ENCODE results near the gene HPCAL4. TPM values are rescaled to one million over a fixed set of nuclear protein-coding genes. Genes with fewer than 3 reads are reported as not detected.

Gene HPCAL4
- total and polyA plus RNA-seq, 9 of the 15 experiments (the other 6 are each of a cell fraction or from before 2014, with no cell fraction given), result 0.01 to 0.04 (median 0.04) TPM; not detected in 4

DNA sequence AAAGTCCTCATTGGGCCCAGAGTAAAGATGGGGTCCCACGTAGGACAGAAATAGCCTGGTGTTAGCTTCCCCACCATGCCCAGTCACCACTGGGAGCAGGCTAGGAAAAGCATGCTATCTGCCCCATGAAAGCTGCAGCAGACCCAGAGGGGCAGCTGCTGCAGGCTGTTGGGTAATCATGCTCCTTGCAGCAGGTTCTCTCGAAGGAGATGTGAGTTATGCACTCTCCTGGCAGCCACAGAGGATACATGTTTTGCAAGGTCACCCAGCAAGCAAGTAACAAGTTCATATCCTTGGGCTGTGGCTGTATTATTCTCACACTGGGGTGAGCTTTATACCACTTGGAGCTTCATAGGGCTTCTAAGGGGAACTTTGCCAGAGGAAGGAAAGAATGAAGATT lies 42.7 kb downstream of the HPCAL4 start:
- H3K27me3 ChIP-seq (ENCODE audit: control insufficient read depth in 2 of 2, insufficient read depth in 2 of 2, low read length in 2 of 2), result peaks cover 9 to 42% of the 10 kb centered on the region in 2 experiments; a peak in 4 of 5 replicates
- 0% methylated on average over 2 of the region's 2 CpGs for WGBS (ENCODE audit: insufficient coverage, low coverage, missing lambda C conversion rate)
- no peaks in the 10 kb centered on the region for H3K36me3 ChIP-seq (ENCODE audit: control insufficient read depth, insufficient read depth, low read length)
- no peak for DNase-seq (ENCODE audit: extremely low read depth in 1 of 4, low spot score in 3 of 4)
- H3K9me3 ChIP-seq (replicated peaks; ENCODE audit: control insufficient read depth, insufficient read depth, low read depth, low read length), result no peaks in the 10 kb centered on the region
- FAIRE-seq, result no peak
- no peak for ATAC-seq
- ChIA-PET CTCF (ENCODE audit: low intra/inter-chr PET ratio) (no interaction called here), POLR2A (interaction anchor here (0.9 to 2.5 kb wide), 5 partner anchors 10 to 22 kb away, joined by 3 to 12 read pairs (median 5); partner anchors contain the start of gene HEYL)
- no peak overlapping the region for H2AFZ ChIP-seq (ENCODE audit: low read depth, low read length)
- TF ChIP-seq POU5F1 (IDR thresholded peaks at IDR 0.05; ENCODE audit: borderline replicate concordance, low read depth, low read length, partially characterized antibody), result no peak
- TF ChIP-seq DIDO1 (tag; IDR thresholded peaks at IDR 0.05; ENCODE audit: low read depth), result no peak
- peaks cover 5 to 8% of the 10 kb centered on the region in 2 experiments; a peak in 3 of 5 replicates for H3K4me1 ChIP-seq (replicated peaks in 1 of 2; ENCODE audit: control insufficient read depth in 2 of 2, insufficient read depth in 2 of 2, low read length in 2 of 2)
- 0 out of 2 replicates have a peak, but pooled peaks cover 4% of the 10 kb centered on the region for H4K20me1 ChIP-seq (replicated peaks; ENCODE audit: control insufficient read depth, insufficient read depth, low read length)
- H3K9me1 ChIP-seq (ENCODE audit: control insufficient read depth, insufficient read depth, low read length), result no peaks in the 10 kb centered on the region
- no TSS peak for BruUV-seq (replicated peaks)
- no peak overlapping the region for H3K27ac ChIP-seq (ENCODE audit: extremely low read depth, low read depth, low read length)
- intact Hi-C loops (cut with micrococcal nuclease), result no loop called here
- H3K9ac ChIP-seq (ENCODE audit: insufficient read depth in 1 of 2, low read depth in 2 of 2, low read length in 2 of 2), result peak overlapping the region in 1 of 2 experiments; percentile 46; a peak in 1 of 4 replicates
- H3K79me2 ChIP-seq (ENCODE audit: control insufficient read depth, insufficient read depth, low read length), result no peaks in the 10 kb centered on the region
- in situ Hi-C loops (cut with MboI), result no loop called here
- H3K4me2 ChIP-seq (ENCODE audit: insufficient read depth, low read length), result no peak overlapping the region
- H3K4me3 ChIP-seq, result no peak overlapping the region

DNA sequence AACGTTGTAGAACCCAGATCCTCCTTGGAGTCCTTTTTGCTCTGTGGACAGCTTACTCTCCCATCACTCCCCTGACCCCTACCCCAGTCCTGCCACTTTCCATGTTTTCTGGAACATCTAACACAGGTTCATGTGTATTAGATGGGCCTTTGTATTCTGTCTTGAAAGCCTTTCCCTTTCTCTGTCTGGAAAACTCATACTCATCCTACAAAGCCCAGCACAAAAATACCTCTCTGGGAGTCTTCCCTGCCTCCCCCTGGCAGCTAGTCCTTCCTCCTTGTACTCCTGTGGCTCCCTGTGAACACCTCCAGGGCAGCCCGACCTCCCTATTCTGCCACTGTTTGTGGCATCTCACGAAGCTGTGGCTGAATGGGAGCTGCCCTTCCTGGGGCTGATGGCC lies 44.0 kb downstream of the HPCAL4 start:
- no peak for TF ChIP-seq BMI1 (IDR thresholded peaks at IDR 0.05; ENCODE audit: low read length)
- TF ChIP-seq ATF7 (IDR thresholded peaks at IDR 0.05), result no peak
- no peak for TF ChIP-seq ZNF165 (CRISPR knock-in tag; IDR thresholded peaks at IDR 0.05; ENCODE audit: borderline replicate concordance)
- no peak for TF ChIP-seq ZNF41 (CRISPR knock-in tag; conservative IDR thresholded peaks at IDR 0.05)
- TF ChIP-seq ZNF24 (IDR thresholded peaks at IDR 0.05), result no peak
- TF ChIP-seq ADNP (tag; IDR thresholded peaks at IDR 0.05), result no peak
- no peak for TF ChIP-seq STAT5A (IDR thresholded peaks at IDR 0.05; ENCODE audit: borderline replicate concordance, low read length)
- TF ChIP-seq NR3C1 (CRISPR knock-in tag; IDR thresholded peaks at IDR 0.05), result no peak
- TF ChIP-seq MCM2 (IDR thresholded peaks at IDR 0.05; ENCODE audit: low read depth), result no peak
- TF ChIP-seq HNRNPL (IDR thresholded peaks at IDR 0.05; ENCODE audit: low read depth, low read length), result no peak
- no peak for TF ChIP-seq HDAC2 (IDR thresholded peaks at IDR 0.05)
- no peak for TF ChIP-seq IRF2 (CRISPR knock-in tag; IDR thresholded peaks at IDR 0.05)
- no peak for TF ChIP-seq STAG1 (CRISPR knock-in tag; IDR thresholded peaks at IDR 0.05; ENCODE audit: borderline replicate concordance)
- 0% methylated on average over 3 of the region's 3 CpGs for WGBS (ENCODE audit: insufficient coverage, low coverage, missing lambda C conversion rate)
- H3K4me1 ChIP-seq (replicated peaks in 1 of 2; ENCODE audit: control insufficient read depth in 2 of 2, insufficient read depth in 2 of 2, low read length in 2 of 2), result peaks cover 5 to 8% of the 10 kb centered on the region in 2 experiments; a peak in 3 of 5 replicates
- DNase-seq (ENCODE audit: extremely low read depth in 1 of 4, low spot score in 3 of 4) (no peak), ATAC-seq (no peak), FAIRE-seq (no peak)
- peaks cover 9 to 37% of the 10 kb centered on the region in 2 experiments; a peak in 4 of 5 replicates for H3K27me3 ChIP-seq (ENCODE audit: control insufficient read depth in 2 of 2, insufficient read depth in 2 of 2, low read length in 2 of 2)
- no peak overlapping the region for H3K9ac ChIP-seq (ENCODE audit: insufficient read depth in 1 of 2, low read depth in 2 of 2, low read length in 2 of 2)
- no peak overlapping the region for H3K27ac ChIP-seq (ENCODE audit: extremely low read depth, low read depth, low read length)
- in situ Hi-C loops (cut with MboI) (no loop called here), intact Hi-C loops (cut with micrococcal nuclease) (no loop called here)
- POLR2A ChIA-PET, result interaction anchor here (0.6 to 2.5 kb wide), 10 partner anchors 8 to 408 kb away, joined by 3 to 12 read pairs (median 3); partner anchors contain the start of genes HEYL and HPCAL4
- H3K9me1 ChIP-seq (ENCODE audit: control insufficient read depth, insufficient read depth, low read length), result no peaks in the 10 kb centered on the region
- CTCF ChIA-PET (ENCODE audit: low intra/inter-chr PET ratio), result no interaction called here
- H3K9me3 ChIP-seq (replicated peaks; ENCODE audit: control insufficient read depth, insufficient read depth, low read depth, low read length), result no peaks in the 10 kb centered on the region
- no peak overlapping the region for H2AFZ ChIP-seq (ENCODE audit: low read depth, low read length)
- BruUV-seq (replicated peaks), result no TSS peak
- no peak overlapping the region for H3K4me3 ChIP-seq
- 0 out of 2 replicates have a peak, but pooled peaks cover 4% of the 10 kb centered on the region for H4K20me1 ChIP-seq (replicated peaks; ENCODE audit: control insufficient read depth, insufficient read depth, low read length)
- no peaks in the 10 kb centered on the region for H3K79me2 ChIP-seq (ENCODE audit: control insufficient read depth, insufficient read depth, low read length)
- H3K4me2 ChIP-seq (ENCODE audit: insufficient read depth, low read length), result no peak overlapping the region
- H3K36me3 ChIP-seq (ENCODE audit: control insufficient read depth, insufficient read depth, low read length), result no peaks in the 10 kb centered on the region
